HCT116 (cell line): ENCODE measurements around the gene CATSPERD. TPM values are rescaled to one million over a fixed set of nuclear protein-coding genes. Genes with fewer than 3 reads are reported as not detected.

Source experiments
- ATAC-seq: fragments of 200-7000 bp; cut with Tn5 transposase; 2 replicates; pipeline ENCODE4 v1.9.1; 2020; ENCODE audit warnings: mild to moderate bottlenecking, moderate library complexity
- BruUV-seq: library from RNA; stranded (reverse); fragments of 400-500 nt; replicated peaks from 2 replicates; lab custom pipeline; 2021; lab: Mats Ljungman, UMichigan
- CTCF ChIA-PET: fragments of 300-600 bp; sonication (Branson Sonifier 250); formaldehyde crosslinking; loops from one replicate; lab custom pipeline; 2021; ENCODE audit warnings: antibody characterized with exemption; lab: Charles Lee
- POLR2A ChIA-PET: fragments of 300-600, 350-600 bp; sonication (Branson Sonifier 250); formaldehyde crosslinking; loops from one replicate; lab custom pipeline; 2021; ENCODE audit warnings: antibody characterized with exemption; lab: Charles Lee
- RAD21 ChIA-PET, 2 experiments: fragments of 300-600 bp; sonication (Branson Sonifier 250); formaldehyde crosslinking; loops; one replicate each; lab custom pipeline; 2023; ENCODE audit warnings: low total read pairs in 2 of 2; ENCODE audit not compliant: uncharacterized antibody in 2 of 2, unreplicated experiment in 2 of 2, low non-redundant PET in 1 of 2; lab: Charles Lee
- DNase-seq: peaks from one replicate; pipeline ENCODE4 v3.0.0-alpha.2; 2010; ENCODE audit warnings: low read depth, low spot score
- H2AFZ ChIP-seq: fragments of 200-600 bp; shearing (Covaris generic), sonication (generic); 2 replicates; pipeline ENCODE4 v1.6.1; 2017; ENCODE audit warnings: low read depth, mixed run types, mixed read lengths, antibody characterized with exemption, low read length; ENCODE audit not compliant: poor library complexity, severe bottlenecking
- H3K27ac ChIP-seq: 2 replicates; pipeline ENCODE4 v1.5.1; 2012; ENCODE audit warnings: low read depth, low read length
- H3K27me3 ChIP-seq: fragments of 200-600 bp; sonication (generic); 2 replicates; pipeline ENCODE4 v1.6.1; 2016; ENCODE audit warnings: mixed run types, low read length, mixed read lengths; ENCODE audit not compliant: insufficient read depth
- H3K36me3 ChIP-seq, 2 experiments: fragments of 200-500 bp in 1 of 2; fragments of 200-600 bp in 1 of 2; sonication (Bioruptor generic) in 1 of 2; sonication (generic) in 1 of 2; 2 replicates each; pipeline versions ENCODE4 v1.5.1 to v1.6.1; 2014 to 2016; ENCODE audit warnings: low read length in 2 of 2, inconsistent platforms in 1 of 2, mixed read lengths in 1 of 2, mixed run types in 1 of 2; ENCODE audit not compliant: insufficient read depth in 2 of 2, control insufficient read depth in 1 of 2
- H3K4me1 ChIP-seq, 2 experiments: fragments of 200-600 bp in 1 of 2; sonication (generic) in 1 of 2; 2 replicates each; pipeline versions ENCODE4 v1.5.1 to v1.6.1; 2012 to 2017; ENCODE audit warnings: low read length in 2 of 2, inconsistent platforms in 1 of 2, mild to moderate bottlenecking in 1 of 2, mixed read lengths in 1 of 2, mixed run types in 1 of 2, moderate library complexity in 1 of 2; ENCODE audit not compliant: insufficient read depth in 2 of 2, control insufficient read depth in 1 of 2
- H3K4me2 ChIP-seq: fragments of 200-600 bp; sonication (generic); 2 replicates; pipeline ENCODE4 v1.6.1; 2017; ENCODE audit warnings: mixed run types, low read length, mixed read lengths
- H3K4me3 ChIP-seq, 2 experiments: fragments of 200-600 bp in 1 of 2; sonication (generic) in 1 of 2; replicated peaks in 1 of 2; 2 replicates each; pipeline ENCODE4 v1.5.1; 2011 to 2016; ENCODE audit warnings: low read length in 2 of 2, control low read depth in 1 of 2, low read depth in 1 of 2, mild to moderate bottlenecking in 1 of 2, mixed read lengths in 1 of 2, mixed run types in 1 of 2
- H3K79me2 ChIP-seq: fragments of 200-600 bp; sonication (generic); 2 replicates; pipeline ENCODE4 v1.6.1; 2017; ENCODE audit warnings: mild to moderate bottlenecking, mixed run types, low read length, moderate library complexity, mixed read lengths; ENCODE audit not compliant: insufficient read depth
- H3K9ac ChIP-seq: fragments of 200-600 bp; sonication (generic); 2 replicates; pipeline ENCODE4 v1.6.1; 2016; ENCODE audit warnings: low read length, mixed read lengths
- H3K9me2 ChIP-seq: fragments of 200-600 bp; sonication (generic), shearing (Covaris generic); 2 replicates; pipeline ENCODE4 v1.6.1; 2017; ENCODE audit warnings: mixed run types, mild to moderate bottlenecking, moderate library complexity; ENCODE audit not compliant: insufficient read depth
- H3K9me3 ChIP-seq, 2 experiments: fragments of 200-500 bp in 1 of 2; fragments of 200-600 bp in 1 of 2; sonication (Bioruptor generic) in 1 of 2; sonication (generic) in 1 of 2; 2 replicates each; pipeline ENCODE4 v1.6.1; 2014 to 2017; ENCODE audit warnings: low read length in 2 of 2, mixed read lengths in 2 of 2, inconsistent platforms in 1 of 2, low read depth in 1 of 2, mild to moderate bottlenecking in 1 of 2, mixed run types in 1 of 2, moderate library complexity in 1 of 2; ENCODE audit not compliant: control insufficient read depth in 1 of 2, insufficient read depth in 1 of 2
- H4K20me1 ChIP-seq: fragments of 200-600 bp; sonication (generic), shearing (Covaris generic); 2 replicates; pipeline ENCODE4 v1.6.1; 2017; ENCODE audit warnings: mixed run types, mild to moderate bottlenecking, moderate library complexity; ENCODE audit not compliant: insufficient read depth
- CEBPB ChIP-seq: IDR thresholded peaks from 2 replicates; pipeline ENCODE4 v1.6.1; 2012; ENCODE audit warnings: low read depth
- EGR1 ChIP-seq: IDR thresholded peaks from 2 replicates; pipeline ENCODE4 v1.6.1; 2012; ENCODE audit warnings: low read depth
- ELF1 ChIP-seq: IDR thresholded peaks from 2 replicates; pipeline ENCODE4 v1.6.1; 2012; ENCODE audit warnings: low read depth, borderline replicate concordance
- EZH2 ChIP-seq: fragments of 200-600 bp; sonication (generic); IDR thresholded peaks from 2 replicates; pipeline ENCODE4 v1.6.1; 2017; ENCODE audit warnings: antibody characterized with exemption, mixed run types
- EZH2phosphoT487 ChIP-seq: fragments of 200-600 bp; IDR thresholded peaks from 2 replicates; pipeline ENCODE4 v1.6.1; 2018; ENCODE audit warnings: antibody characterized with exemption, borderline replicate concordance
- FOSL1 ChIP-seq: IDR thresholded peaks from 2 replicates; pipeline ENCODE4 v1.6.1; 2012; ENCODE audit warnings: low read depth
- JUND ChIP-seq: IDR thresholded peaks from 2 replicates; pipeline ENCODE4 v1.6.1; 2012
- POLR2A ChIP-seq: IDR thresholded peaks from 2 replicates; pipeline ENCODE4 v1.7.0; 2011; ENCODE audit warnings: borderline replicate concordance; ENCODE audit not compliant: insufficient read depth, insufficient read length; ENCODE audit errors: extremely low read depth
- RAD21 ChIP-seq: IDR thresholded peaks from 2 replicates; pipeline ENCODE4 v1.6.1; 2012; ENCODE audit warnings: low read depth, mild to moderate bottlenecking
- SRF ChIP-seq: IDR thresholded peaks from 2 replicates; pipeline ENCODE4 v1.6.1; 2012; ENCODE audit warnings: low read depth
- YY1 ChIP-seq: IDR thresholded peaks from 2 replicates; pipeline ENCODE4 v1.6.1; 2011; ENCODE audit warnings: low read length, low read depth, moderate library complexity, mild to moderate bottlenecking; ENCODE audit not compliant: insufficient replicate concordance; ENCODE audit errors: extremely low read depth
- ZBTB33 ChIP-seq: IDR thresholded peaks from 2 replicates; pipeline ENCODE4 v1.6.1; 2011; ENCODE audit warnings: mild to moderate bottlenecking, low read length, moderate library complexity; ENCODE audit not compliant: insufficient replicate concordance; ENCODE audit errors: extremely low read depth
- ZNF274 ChIP-seq: fragments of 200-500 bp; sonication (Bioruptor generic); IDR thresholded peaks from 2 replicates; pipeline ENCODE4 v1.6.1; 2014; ENCODE audit warnings: mild to moderate bottlenecking, low read depth, low read length, inconsistent platforms
- intact Hi-C: fragments of 100-400 bp; cut with micrococcal nuclease; formaldehyde crosslinking; loops from 2 replicates; pipeline ENCODE4 v1.10.0; 2022
- total RNA-seq: library from RNA; stranded (reverse); gene quantifications from one replicate; pipeline ENCODE4 v1.2.1, GENCODE V29; 2021; ENCODE audit not compliant: unreplicated experiment

Gene CATSPERD
- total RNA-seq, 1 experiment from 2014 or later: not detected

- ChIA-PET RAD21 (no interaction called here), POLR2A (no interaction called here), CTCF (interaction anchor here (0.9 kb wide), 1 partner anchor 18 kb away, joined by 5 read pairs; no protein-coding TSS in a partner anchor)
- no TSS peak for BruUV-seq
- Histone ChIP-seq H3K79me2 (no peaks in the 10 kb centered on the region), H3K36me3 (no peaks in the 10 kb centered on the region), H2AFZ (no peak overlapping the region), H3K27me3 (no peaks in the 10 kb centered on the region), H3K4me1 (no peaks in the 10 kb centered on the region), H3K9me3 (no peaks in the 10 kb centered on the region), H3K9me2 (no peaks in the 10 kb centered on the region), H3K9ac (no peak overlapping the region), H3K27ac (no peak overlapping the region), H3K4me3 (no peak overlapping the region), H3K4me2 (no peak overlapping the region), H4K20me1 (no peaks in the 10 kb centered on the region)
- no peak for TF ChIP-seq JUND
- TF ChIP-seq FOSL1: no peak
- no peak for TF ChIP-seq YY1
- no peak for TF ChIP-seq EZH2
- TF ChIP-seq ZNF274: no peak
- no peak for TF ChIP-seq ZBTB33
- TF ChIP-seq EZH2phosphoT487: no peak
- TF ChIP-seq POLR2A: no peak
- no peak for TF ChIP-seq SRF
- no peak for TF ChIP-seq CEBPB
- no peak for TF ChIP-seq EGR1
- TF ChIP-seq RAD21: no peak
- no peak for TF ChIP-seq ELF1
- intact Hi-C loops: no loop called here
- ATAC-seq (no peak), DNase-seq (no peak)
Observed at GRCh38 chr19:5738423-5738822, 18.0 kb downstream of the CATSPERD start.
